B cell (primary cell): ENCODE results near the gene MAP2K3.

Source experiments
- EZH2 ChIP-seq: IDR thresholded peaks from 2 replicates; pipeline ENCODE4 v1.6.1; 2012; ENCODE audit warnings: borderline replicate concordance, low read depth, mild to moderate bottlenecking, moderate library complexity, low read length; ENCODE audit not compliant: insufficient read depth, poor library complexity, severe bottlenecking
- TF ChIP-seq, protein P1 (sequence below): fragments of 200-600 bp; IDR thresholded peaks from one replicate; pipeline ENCODE4 v1.8.0; 2022; ENCODE audit warnings: antibody characterized with exemption, mild to moderate bottlenecking

DNA sequence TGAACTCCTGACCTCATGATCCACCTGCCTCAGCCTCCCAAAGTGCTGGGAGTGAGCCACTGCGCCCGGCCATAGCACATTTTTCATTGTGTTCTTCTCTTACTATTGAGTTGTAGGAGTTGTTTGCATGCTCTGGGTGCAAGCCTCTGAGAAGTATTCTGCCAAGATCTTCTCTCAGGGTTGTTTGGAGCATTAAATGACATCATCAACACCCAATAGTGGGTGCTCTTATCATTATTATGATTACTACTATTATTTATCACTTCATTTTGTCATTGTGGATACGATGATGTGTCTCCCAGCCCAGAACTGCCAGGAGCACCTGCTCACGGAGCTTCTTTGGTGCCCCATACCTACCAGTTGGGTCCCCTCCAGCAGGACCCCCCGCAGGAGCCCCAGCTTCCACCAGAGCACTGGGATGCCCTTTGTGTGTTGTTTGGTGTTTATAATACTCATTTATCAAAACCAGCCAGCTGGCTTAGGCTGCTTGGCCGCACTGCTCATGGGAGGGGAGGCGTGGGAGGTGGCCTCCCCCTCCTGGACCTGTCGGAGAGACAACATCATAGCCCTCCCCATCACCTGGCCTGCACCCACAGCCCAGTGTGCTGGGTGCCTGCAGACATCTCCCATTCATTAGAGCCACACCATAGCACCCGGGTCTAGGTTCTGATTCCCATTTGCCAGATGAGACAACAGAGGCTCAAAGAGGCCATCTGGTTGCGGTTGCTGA lies 12.9 kb upstream of the MAP2K3 start:
- TF ChIP-seq, protein P1, sequence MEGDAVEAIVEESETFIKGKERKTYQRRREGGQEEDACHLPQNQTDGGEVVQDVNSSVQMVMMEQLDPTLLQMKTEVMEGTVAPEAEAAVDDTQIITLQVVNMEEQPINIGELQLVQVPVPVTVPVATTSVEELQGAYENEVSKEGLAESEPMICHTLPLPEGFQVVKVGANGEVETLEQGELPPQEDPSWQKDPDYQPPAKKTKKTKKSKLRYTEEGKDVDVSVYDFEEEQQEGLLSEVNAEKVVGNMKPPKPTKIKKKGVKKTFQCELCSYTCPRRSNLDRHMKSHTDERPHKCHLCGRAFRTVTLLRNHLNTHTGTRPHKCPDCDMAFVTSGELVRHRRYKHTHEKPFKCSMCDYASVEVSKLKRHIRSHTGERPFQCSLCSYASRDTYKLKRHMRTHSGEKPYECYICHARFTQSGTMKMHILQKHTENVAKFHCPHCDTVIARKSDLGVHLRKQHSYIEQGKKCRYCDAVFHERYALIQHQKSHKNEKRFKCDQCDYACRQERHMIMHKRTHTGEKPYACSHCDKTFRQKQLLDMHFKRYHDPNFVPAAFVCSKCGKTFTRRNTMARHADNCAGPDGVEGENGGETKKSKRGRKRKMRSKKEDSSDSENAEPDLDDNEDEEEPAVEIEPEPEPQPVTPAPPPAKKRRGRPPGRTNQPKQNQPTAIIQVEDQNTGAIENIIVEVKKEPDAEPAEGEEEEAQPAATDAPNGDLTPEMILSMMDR, result no peak
- TF ChIP-seq EZH2, result no peak
